HG02938 (cell line): Measurements from ENCODE around the gene KCNQ1.
A peak's percentile ranks its signal among the peaks of the same experiment; 100 is the strongest.

Experiments
- ATAC-seq: cut with Tn5 transposase; IDR thresholded peaks from one replicate; pipeline ENCODE4 v1.9.1; 2021; ENCODE audit warnings: mild to moderate bottlenecking, moderate library complexity; ENCODE audit not compliant: unreplicated experiment

Gene KCNQ1

DNA sequence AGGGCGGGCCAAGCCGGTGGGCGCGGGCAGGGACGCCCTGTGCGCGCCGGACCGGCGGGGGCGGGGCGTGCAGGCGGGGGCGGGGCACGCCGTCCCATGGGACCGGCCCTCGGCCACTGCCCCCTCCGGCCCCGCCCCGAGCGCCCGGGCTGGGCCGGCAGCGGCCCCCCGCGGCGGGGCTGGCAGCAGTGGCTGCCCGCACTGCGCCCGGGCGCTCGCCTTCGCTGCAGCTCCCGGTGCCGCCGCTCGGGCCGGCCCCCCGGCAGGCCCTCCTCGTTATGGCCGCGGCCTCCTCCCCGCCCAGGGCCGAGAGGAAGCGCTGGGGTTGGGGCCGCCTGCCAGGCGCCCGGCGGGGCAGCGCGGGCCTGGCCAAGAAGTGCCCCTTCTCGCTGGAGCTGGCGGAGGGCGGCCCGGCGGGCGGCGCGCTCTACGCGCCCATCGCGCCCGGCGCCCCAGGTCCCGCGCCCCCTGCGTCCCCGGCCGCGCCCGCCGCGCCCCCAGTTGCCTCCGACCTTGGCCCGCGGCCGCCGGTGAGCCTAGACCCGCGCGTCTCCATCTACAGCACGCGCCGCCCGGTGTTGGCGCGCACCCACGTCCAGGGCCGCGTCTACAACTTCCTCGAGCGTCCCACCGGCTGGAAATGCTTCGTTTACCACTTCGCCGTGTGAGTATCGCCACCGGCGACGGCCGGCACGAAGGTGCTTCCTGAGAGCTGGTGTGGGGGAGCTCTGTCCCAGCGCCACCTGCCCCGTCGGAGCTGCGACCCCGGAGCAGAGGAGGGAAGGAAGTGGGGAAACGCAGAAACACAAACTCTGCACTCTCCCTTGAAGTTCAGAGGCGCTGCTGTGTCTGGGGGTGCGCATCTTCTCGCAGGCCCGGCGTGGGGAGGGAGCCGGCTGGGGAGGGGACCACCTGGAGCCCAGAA is at the start of gene KCNQ1:
KCNQ1 (plus strand) TSS at position 188 of the 925 bp plus-strand sequence; CDS start at position 279, 91 bp downstream.
- no peak for ATAC-seq

- no peak for ATAC-seq
Observed at GRCh38 chr11:2395211-2395730, 49.5 kb upstream of the KCNQ1 start.

- ATAC-seq = no peak
Observed at GRCh38 chr11:2395856-2396255, 49.0 kb upstream of the KCNQ1 start.

- no peak for ATAC-seq
Observed at GRCh38 chr11:2396471-2396870, 48.3 kb upstream of the KCNQ1 start.

DNA sequence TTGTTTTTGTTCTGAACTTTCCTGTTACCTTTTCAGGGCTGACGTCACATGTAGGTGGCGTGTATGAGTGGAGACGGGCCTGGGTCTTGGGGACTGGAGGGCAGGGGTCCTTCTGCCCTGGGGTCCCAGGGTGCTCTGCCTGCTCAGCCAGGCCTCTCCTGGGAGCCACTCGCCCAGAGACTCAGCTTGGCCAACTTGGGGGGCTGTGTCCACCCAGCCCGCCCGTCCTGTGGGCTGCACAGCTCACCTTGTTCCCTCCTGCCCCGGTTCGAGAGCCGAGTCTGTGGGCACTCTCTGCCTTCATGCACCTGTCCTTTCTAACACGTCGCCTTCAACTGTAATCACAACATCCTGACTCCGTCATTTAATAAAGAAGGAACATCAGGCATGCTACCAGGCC is 47.8 kb upstream of the KCNQ1 start:
- ATAC-seq = no peak

DNA sequence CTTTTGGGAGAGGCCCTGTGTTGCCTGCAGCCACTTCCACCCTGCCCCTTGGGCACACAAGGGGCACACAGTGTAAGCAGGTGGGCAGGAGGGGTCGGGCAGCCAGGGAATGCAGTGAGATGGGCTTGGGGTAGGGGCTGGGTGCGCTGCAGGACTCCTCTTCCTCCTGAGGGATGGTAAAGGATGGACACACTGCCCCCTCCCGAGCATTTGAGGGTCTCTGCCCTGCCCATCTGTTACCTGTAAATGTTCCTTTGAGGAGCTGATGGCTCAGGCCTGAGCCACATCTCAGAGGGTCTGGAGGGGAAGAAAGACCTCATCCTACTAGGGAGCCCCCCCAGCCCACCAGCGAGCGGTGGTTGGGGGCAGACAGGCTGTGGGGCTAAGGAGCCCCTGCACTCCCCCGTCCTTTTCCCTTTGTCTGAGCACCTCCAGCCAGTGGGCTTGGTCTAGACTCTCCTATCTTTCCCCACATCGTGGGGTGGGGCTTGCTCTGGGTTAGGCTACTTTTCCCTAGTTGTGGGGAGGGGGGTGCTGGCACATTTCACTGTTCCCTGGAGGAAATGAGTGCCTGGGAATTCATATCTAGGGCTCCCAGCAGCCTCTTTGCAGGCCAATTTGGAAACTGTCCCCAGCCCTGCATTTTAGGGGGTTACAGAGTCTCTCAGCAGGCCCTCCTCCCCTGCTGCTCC is 46.0 kb upstream of the KCNQ1 start:
- ATAC-seq = no peak

DNA sequence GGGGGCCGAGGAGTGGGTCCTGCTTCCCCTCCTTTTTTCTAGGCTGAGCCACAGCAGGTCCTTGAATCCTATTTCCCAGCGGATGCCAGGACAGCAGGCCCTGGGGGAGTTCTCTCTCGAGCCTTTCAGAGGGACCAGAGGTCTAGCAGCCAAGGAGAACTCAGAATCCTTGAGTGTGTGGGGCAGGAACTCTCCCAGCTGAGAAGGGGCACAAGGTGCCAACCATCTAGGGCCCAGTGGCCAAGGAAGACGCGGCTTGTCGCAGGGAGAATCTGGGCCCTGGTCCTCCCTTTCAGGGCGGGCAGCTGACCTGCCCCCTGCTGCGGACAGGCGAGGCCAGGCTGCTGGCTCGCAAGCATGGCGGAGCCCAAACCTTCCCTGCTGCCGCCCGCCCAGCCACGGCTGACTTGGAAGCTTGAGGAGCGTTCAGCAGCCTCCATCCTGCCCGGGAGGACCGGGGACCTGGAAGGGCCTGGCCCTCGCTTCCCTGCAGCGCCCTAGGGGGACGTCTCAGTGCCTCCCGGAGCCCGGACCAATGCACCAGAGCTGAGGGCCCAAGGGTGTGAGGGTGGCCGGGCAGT is 45.2 kb upstream of the KCNQ1 start:
- peak; percentile 16 for ATAC-seq

DNA sequence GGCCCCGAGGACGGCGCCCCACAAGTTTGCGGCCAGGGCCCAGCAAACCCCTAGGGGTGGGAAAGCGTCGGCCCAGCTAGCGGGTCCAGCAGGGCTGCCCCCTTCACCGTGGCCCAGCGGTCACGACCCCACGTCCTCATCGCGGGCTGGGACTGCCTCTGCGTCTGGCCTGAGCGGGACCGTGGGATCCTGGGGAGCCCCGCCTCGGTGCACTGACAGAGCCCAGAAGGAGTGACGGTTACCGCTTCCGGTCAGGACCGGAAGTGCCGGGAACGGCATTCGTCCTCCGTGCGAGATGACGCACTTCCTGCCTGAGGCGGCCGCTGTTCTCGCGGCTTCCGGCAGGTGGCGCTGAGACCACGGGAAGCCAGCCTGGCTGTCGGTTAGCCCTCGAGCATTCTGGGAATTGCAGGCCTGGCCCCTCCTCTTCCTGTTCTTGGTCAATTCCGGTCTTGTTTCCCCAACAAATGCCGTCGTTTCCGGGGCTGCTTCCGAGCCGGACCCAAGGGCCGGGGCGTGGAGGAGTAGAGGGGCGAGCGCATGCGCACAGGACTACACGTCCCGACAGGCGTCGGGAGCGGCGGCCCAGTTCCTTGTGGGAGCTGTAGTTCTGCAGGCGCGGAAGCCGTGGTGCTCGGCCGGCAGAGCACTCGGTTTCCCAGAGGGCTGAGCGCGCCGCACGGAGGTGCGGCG is 44.6 kb upstream of the KCNQ1 start, which contains the start of gene TSSC4:
TSSC4 (plus strand) TSS at position 682 of the 693 bp plus-strand sequence. CDS start 1,884 bp downstream, outside the sequence.
- ATAC-seq = peak; percentile 89

- ATAC-seq = no peak
Observed at GRCh38 chr11:2400762-2401435, 43.9 kb upstream of the KCNQ1 start.

DNA sequence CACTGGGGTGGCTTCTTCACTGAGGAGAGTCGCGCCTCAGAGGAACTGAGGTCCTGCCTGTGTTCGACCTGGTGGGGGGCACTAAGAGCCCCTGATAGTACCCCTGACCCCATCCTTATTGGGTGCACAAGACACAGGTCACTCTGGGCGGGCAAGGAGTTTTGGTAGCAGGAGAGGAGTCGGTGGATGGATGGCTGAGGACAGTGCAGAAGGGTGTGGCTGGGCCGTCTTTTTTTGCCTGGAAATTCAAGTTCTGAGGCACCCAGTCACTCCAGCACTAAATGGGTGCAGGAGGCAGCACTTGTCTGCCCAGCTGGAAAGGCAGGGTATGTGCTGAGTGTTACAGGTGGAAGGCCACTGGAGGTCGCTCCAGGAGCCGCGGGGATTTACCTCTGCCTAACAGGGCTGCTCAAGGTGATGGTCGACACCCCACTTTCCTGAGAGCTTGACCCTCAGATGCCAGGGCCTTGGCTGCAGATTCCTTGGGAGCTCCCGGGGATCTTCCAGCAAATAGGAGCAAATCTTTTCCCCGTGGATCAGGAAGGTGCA is 43.3 kb upstream of the KCNQ1 start:
- ATAC-seq = no peak

DNA sequence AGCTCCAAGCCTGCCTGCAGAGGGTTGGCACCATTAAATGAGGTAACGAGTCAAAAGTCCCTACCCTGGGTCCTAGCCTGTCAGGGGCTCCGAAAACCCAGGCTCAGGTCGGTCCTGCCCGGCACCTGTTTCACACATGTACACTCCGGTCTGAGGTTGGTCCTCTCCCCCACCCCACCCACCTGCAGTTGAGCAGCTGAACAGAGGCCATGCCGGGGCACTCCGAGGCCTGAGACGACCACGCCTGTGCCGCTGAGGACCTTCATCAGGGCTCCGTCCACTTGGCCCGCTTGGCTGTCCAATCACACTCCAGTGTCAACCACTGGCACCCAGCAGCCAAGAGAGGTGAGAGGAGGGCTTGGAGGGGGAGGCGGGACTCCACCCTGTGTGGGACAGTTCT is 42.7 kb upstream of the KCNQ1 start:
- no peak for ATAC-seq

DNA sequence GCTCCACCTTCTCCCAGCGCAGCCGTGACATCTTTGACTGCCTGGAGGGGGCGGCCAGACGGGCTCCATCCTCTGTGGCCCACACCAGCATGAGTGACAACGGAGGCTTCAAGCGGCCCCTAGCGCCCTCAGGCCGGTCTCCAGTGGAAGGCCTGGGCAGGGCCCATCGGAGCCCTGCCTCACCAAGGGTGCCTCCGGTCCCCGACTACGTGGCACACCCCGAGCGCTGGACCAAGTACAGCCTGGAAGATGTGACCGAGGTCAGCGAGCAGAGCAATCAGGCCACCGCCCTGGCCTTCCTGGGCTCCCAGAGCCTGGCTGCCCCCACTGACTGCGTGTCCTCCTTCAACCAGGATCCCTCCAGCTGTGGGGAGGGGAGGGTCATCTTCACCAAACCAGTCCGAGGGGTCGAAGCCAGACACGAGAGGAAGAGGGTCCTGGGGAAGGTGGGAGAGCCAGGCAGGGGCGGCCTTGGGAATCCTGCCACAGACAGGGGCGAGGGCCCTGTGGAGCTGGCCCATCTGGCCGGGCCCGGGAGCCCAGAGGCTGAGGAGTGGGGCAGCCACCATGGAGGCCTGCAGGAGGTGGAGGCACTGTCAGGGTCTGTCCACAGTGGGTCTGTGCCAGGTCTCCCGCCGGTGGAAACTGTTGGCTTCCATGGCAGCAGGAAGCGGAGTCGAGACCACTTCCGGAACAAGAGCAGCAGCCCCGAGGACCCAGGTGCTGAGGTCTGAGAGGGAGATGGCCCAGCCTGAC is 41.7 kb upstream of the KCNQ1 start:
- ATAC-seq = no peak

- ATAC-seq = no peak
Observed at GRCh38 chr11:2404735-2405196, 40.0 kb upstream of the KCNQ1 start.

DNA sequence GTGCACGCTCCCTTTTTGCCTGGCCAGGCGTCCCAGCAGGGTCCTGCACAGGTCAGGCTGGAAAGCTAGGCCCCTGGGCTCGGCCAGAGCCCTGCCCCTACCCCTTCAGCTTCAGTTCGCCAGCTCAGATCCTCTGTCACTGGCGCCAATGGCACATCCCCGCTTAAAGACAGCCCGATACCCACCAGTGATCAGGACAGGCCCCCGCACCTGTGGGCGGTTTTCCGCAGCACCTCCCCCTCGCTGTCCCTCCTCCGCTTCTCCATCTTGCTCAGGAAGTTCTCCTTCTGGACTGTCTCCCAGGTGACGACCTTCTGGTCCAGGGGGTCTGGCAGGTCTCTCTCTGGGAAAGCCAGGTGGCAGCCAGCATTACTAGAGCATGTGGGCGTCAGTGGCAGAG is 38.4 kb upstream of the KCNQ1 start:
- no peak for ATAC-seq

GRCh38 chr11:2406878-2407410 is 37.9 kb upstream of the KCNQ1 start:
- no peak for ATAC-seq

GRCh38 chr11:2408671-2409070 is 36.1 kb upstream of the KCNQ1 start:
- no peak for ATAC-seq

GRCh38 chr11:2409126-2409525 is 35.7 kb upstream of the KCNQ1 start:
- no peak for ATAC-seq

DNA sequence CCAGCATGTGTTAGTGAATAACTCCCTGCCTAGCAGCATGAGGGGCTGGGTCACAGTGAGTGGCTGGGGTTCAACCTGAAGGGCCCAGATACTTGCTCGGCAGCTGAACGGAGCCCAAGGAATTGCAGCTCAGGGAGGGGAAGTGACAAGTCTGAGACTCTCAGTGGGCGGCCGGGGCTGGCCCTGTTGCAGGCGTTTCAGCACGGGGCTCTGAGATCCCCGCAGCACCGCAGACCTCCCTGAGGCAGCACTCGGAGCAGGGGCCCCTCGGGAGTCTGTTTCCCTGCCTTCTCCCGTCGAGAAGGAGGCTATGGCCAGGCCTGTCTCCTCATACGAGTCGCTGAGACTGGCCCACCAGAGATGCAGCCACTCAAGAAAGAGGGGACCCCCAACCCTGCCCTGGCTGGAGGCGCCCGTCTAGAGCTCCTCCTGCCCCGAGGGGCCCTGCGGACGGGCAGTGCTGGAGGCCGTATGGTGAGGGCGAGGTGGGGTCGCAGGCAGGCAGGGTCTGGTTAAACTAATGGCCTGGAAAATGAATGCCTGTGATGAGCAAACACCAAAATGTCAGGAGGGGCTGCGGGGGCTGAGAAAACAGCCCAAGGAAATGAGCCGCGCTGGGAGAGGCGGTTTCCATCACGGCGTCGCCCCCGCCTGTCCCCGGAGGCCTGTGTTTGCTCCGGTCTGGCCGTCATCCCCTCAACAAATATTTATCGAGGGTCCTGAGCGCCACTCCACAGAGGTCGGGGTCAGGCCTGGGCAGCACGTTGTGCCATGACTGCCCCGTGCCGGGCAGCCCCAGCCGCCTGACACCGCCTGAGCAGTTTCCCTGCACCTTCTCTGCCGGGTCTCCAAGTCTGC is 35.0 kb upstream of the KCNQ1 start:
- no peak for ATAC-seq
